Immature natural killer cell (primary cell): Measurements from ENCODE around the gene APH1B. TPM values are rescaled to one million over a fixed set of nuclear protein-coding genes. Genes with fewer than 3 reads are reported as not detected.

Experiments used
- DNase-seq, 3 donors: peaks; one replicate each; pipeline ENCODE4 v3.0.0; 2022; ENCODE audit warnings: mixed read lengths in 1 of 3
- H3K27ac Mint-ChIP-seq, 6 donors: one replicate each; pipeline ENCODE4 v1.8.0; 2020; ENCODE audit warnings: mixed read lengths in 6 of 6, mild to moderate bottlenecking in 5 of 6, inconsistent platforms in 4 of 6, moderate library complexity in 3 of 6
- H3K27me3 Mint-ChIP-seq, 3 donors: one replicate each; pipeline ENCODE4 v1.8.0; 2020 to 2021; ENCODE audit warnings: low read depth in 3 of 3, mild to moderate bottlenecking in 3 of 3, mixed read lengths in 3 of 3, moderate library complexity in 3 of 3, inconsistent platforms in 1 of 3
- H3K36me3 Mint-ChIP-seq, 3 donors: one replicate each; pipeline ENCODE4 v1.8.0; 2020; ENCODE audit warnings: mixed read lengths in 3 of 3, inconsistent platforms in 2 of 3, mild to moderate bottlenecking in 2 of 3
- H3K4me1 Mint-ChIP-seq, 2 donors: one replicate each; pipeline ENCODE4 v1.8.0; 2020; ENCODE audit warnings: inconsistent platforms in 2 of 2, mild to moderate bottlenecking in 2 of 2, mixed read lengths in 2 of 2, moderate library complexity in 1 of 2
- H3K4me3 Mint-ChIP-seq, 5 donors: one replicate each; pipeline ENCODE4 v1.8.0; 2020; ENCODE audit warnings: mild to moderate bottlenecking in 5 of 5, mixed read lengths in 5 of 5, inconsistent platforms in 3 of 5, moderate library complexity in 3 of 5
- H3K9me3 Mint-ChIP-seq, 6 donors: one replicate each; pipeline ENCODE4 v1.8.0; 2020; ENCODE audit warnings: mild to moderate bottlenecking in 6 of 6, mixed read lengths in 6 of 6, inconsistent platforms in 4 of 6, moderate library complexity in 3 of 6
- polyA plus RNA-seq, 3 donors: library from polyadenylated mRNA; unstranded; fragments of 300-500 nt; fragmentation: Illumina TruSeq; gene quantifications; one replicate each; pipeline ENCODE4 v1.2.3, GENCODE V29; 2021

APH1B gene
- polyA plus RNA-seq, 3 donors from 2014 or later: 4.8 to 7.8 (median 5.7) TPM

DNA sequence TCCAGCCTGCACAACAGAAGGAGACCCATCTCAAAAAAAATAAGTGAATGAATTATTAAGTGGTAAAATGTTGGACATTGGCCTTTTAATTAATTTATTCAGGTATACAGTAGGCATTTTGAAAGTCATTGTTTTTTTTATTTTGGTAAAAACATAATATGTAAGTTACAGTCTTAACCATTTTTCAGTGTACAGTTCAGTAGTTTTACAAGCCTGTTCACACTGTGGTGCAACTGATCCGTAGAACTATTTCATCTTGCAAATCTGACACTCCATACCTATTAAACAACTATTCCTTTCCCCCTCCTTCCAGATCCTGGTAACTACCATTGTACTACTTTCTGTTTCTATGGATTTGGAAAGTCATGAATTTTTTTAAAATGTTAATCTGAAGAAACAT lies 36.1 kb upstream of the APH1B start:
- no peaks in the 10 kb centered on the region for H3K9me3 Mint-ChIP-seq
- peaks cover 4 to 6% (median 4%) of the 10 kb centered on the region in 3 donors for H3K36me3 Mint-ChIP-seq
- peaks cover 83 to 97% of the 10 kb centered on the region in 2 donors for H3K4me1 Mint-ChIP-seq
- no peak overlapping the region for H3K4me3 Mint-ChIP-seq
- peaks cover 2 to 3% (median 3%) of the 10 kb centered on the region in 3 donors for H3K27me3 Mint-ChIP-seq
- H3K27ac Mint-ChIP-seq: peak overlapping the region in 4 of 6 donors; percentile 13 to 56 (median 50)
- DNase-seq: no peak

DNA sequence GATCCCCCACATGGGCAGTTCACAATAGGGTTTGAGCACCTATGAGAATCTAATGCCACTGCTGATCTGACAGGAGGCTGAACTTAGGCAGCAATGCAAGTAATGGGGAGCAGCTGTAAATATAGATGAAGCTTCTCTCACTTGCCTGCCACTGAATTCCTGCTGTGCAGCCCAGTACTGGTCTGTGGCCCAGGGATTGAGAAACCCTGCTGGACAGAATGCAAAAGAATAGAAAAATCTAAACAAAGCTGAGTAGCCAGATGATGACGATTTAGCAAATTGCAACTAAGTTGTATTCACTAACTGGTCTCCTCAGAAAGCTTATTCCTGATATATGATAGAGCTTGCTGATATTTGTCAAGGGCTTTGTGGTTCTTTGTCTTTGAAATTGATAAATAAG lies 34.3 kb upstream of the APH1B start:
- Mint-ChIP-seq H3K27ac (peak overlapping the region; percentile 3 to 90 (median 31)), H3K36me3 (peaks cover 9 to 13% (median 12%) of the 10 kb centered on the region in 3 donors), H3K4me3 (no peak overlapping the region), H3K27me3 (peaks cover 0 to 6% (median 2%) of the 10 kb centered on the region in 3 donors), H3K4me1 (peaks cover 83 to 97% of the 10 kb centered on the region in 2 donors), H3K9me3 (no peaks in the 10 kb centered on the region)
- DNase-seq: no peak

DNA sequence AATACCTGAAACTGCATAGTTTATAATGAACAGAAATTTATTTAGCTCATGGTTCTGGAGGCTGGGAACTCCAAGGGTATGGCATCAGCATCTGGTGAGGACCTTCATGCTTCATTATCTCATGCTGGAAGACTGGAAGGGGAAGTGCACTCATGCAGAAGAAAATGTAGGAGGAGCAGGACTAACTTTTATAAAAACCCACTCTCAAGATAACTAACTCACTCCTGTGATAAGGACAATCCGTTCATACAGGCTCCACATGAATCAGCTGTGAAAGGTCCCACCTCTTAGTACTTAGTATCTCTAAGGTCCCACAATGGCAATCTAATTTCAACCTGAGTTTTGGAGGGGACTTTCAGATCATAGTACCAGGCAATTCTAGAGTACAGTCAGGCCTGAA lies 33.6 kb upstream of the APH1B start:
- Mint-ChIP-seq H3K27me3 (peaks cover 0 to 6% (median 6%) of the 10 kb centered on the region in 3 donors), H3K36me3 (peaks cover 10 to 16% (median 13%) of the 10 kb centered on the region in 3 donors)

DNA sequence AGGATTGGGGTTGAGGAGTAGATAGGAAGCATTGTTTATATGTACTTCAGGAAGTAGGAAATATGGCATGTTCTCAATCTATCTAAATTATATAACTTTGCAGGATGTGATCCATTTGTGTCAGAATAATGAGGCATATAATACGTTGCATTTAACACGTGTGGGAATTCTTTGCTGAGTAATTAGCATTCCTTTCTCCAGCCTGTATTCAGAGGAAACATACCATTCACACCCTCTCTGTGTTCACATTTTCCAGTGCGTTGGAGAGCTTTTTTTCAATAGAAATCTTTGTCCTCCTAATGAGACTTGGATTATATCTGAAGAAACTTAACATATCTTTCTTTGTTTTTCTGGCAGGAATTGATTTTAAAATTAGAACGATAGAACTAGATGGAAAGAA lies 33.0 kb upstream of the APH1B start:
- Mint-ChIP-seq H3K27ac (peak overlapping the region; percentile 71 to 91 (median 84)), H3K9me3 (no peaks in the 10 kb centered on the region), H3K4me3 (peak overlapping the region in 1 of 5 donors; percentile 3), H3K36me3 (peaks cover 13 to 17% (median 14%) of the 10 kb centered on the region in 3 donors), H3K4me1 (peaks cover 80 to 97% of the 10 kb centered on the region in 2 donors), H3K27me3 (peaks cover 0 to 7% (median 6%) of the 10 kb centered on the region in 3 donors)
- DNase-seq: no peak

More for the DNA sequence above, 33.6 kb upstream of the APH1B start:
- DNase-seq: no peak
- peaks cover 82 to 97% of the 10 kb centered on the region in 2 donors for H3K4me1 Mint-ChIP-seq
- peak overlapping the region; percentile 74 to 90 (median 84) for H3K27ac Mint-ChIP-seq
- no peaks in the 10 kb centered on the region for H3K9me3 Mint-ChIP-seq
- H3K4me3 Mint-ChIP-seq: no peak overlapping the region

DNA sequence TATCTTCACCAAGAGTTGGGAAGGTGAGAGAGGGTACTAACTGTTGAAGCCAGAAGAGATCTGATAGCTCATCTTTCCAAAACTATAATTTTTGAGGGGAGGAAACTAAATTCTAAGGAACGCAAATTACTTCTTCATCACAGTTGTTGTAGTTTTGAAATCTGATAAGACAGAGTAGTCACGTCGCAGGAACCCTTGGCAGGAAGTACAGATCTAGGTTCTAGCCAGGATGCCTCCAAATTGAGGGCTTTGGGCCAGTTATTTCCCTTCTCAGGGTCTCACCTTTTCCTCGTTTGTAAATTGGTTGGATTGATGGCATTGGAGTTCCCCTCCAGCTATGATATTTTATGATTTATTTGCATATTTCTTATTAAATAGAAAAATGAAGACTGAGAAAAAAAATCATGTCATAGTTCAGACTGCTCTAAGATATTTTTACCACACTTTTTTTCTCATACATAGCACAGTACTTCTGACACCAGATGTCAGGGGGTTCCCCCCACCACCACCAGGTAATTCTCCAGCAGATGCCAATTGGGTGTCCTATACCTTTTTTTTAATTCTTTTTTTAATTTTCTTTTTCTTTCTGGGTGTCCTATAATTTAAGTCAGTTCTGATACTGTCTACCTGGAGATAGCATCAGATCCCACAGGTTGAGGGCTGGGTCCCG lies 32.3 kb upstream of the APH1B start:
- peak in 1 of 3 donors; percentile 24 for DNase-seq
- H3K36me3 Mint-ChIP-seq: peaks cover 15 to 21% (median 17%) of the 10 kb centered on the region in 3 donors
- H3K27me3 Mint-ChIP-seq: peaks cover 0 to 7% (median 6%) of the 10 kb centered on the region in 3 donors
- peaks cover 75 to 95% of the 10 kb centered on the region in 2 donors for H3K4me1 Mint-ChIP-seq
- H3K4me3 Mint-ChIP-seq: no peak overlapping the region
- no peaks in the 10 kb centered on the region for H3K9me3 Mint-ChIP-seq
- H3K27ac Mint-ChIP-seq: peak overlapping the region; percentile 71 to 91 (median 84)

DNA sequence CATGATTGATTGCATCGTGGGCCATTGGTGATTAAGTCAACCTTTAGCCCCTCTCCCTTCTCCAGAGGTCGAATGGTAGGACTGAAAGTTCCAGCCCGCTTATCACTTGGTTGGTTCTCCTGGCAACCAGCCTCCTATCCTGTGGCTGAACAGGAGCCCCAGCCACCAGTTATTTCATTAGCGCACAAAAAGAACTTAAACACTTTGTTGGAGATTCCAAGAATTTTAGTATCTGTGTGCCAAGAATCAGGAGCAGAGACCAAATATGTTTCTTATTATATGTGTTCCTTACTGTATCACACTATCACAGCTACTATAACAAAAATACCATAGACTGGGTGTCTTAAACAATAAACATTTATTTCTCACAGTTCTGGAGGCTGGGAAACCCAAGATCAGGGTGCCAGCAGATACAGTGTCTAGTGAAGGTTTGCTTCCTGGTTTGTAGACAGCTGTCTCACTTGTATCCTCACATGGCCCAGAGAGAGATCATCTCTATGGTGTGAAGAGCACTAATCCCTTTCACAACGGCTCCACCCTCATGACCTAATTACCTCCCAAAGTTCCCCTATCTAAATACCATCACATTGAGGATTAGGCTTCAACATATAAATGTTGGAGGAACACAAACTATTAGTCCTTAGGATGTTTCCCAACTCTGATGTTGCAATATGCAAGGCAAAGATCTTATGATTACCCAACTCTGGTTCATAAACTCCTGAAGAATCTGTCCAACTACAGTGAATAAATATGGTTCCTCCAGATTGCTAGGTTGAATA lies 30.5 kb upstream of the APH1B start:
- Mint-ChIP-seq H3K9me3 (no peaks in the 10 kb centered on the region), H3K27me3 (peaks cover 0 to 7% (median 4%) of the 10 kb centered on the region in 3 donors), H3K4me3 (peak overlapping the region in 4 of 5 donors; percentile 14 to 66 (median 38)), H3K36me3 (peaks cover 19 to 29% (median 24%) of the 10 kb centered on the region in 3 donors), H3K4me1 (peaks cover 76 to 95% of the 10 kb centered on the region in 2 donors), H3K27ac (peak overlapping the region; percentile 78 to 92 (median 83))
- DNase-seq: peak in 2 of 3 donors; percentile 22 to 25

DNA sequence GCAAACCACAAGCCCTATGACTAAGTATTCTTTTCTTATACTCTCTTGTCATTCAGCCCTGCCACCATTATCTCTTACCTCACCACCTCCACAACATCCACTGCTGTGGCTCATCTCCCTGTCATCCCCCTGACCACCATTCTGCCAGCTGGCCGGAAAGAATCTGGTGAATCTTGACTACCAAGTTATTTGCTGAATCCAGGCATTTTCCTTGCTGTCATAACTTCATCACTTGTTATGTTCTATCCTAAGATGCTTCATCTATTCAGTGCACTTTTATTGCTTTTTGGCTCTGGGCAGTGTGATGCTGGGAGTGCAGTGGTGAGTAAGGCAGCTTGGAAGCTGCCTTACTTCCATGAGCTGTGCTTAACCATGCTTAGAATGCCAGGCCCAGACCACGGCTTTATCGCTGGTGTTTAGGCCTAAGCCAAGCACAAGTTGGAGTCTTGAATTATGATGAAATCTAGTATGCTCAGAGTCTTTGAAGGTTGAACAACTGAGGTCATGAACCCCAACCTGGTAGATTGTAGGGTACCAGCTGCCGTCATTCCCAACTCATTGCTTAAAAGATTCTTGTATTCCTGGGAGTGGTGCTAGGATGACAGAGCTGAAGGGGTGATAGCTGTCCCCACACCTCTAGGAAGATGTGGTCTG lies 27.0 kb upstream of the APH1B start:
- DNase-seq: no peak
- peak overlapping the region; percentile 60 to 77 (median 64) for H3K27ac Mint-ChIP-seq
- no peak overlapping the region for H3K4me3 Mint-ChIP-seq
- H3K27me3 Mint-ChIP-seq: peaks cover 0 to 11% (median 11%) of the 10 kb centered on the region in 3 donors
- H3K36me3 Mint-ChIP-seq: peaks cover 16 to 30% (median 20%) of the 10 kb centered on the region in 3 donors
- peaks cover 65 to 93% of the 10 kb centered on the region in 2 donors for H3K4me1 Mint-ChIP-seq
- no peaks in the 10 kb centered on the region for H3K9me3 Mint-ChIP-seq

DNA sequence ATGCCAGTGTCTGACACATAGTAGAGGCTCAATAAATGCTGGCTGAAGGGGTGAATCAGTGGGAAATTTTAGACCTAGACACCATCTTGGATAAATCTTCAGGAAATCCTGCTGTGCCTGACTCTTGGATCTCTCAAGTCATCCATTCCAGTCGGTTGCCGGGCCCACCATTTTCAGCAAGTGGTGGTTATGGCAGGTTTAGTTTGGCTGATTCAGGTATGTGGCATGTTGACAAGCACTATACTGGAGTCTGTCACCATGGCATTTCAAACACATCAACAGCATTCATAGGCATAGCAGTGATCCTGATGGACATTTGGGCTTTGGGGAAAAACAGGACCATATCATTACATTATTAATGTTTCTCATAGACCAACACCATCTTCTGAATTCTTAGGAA lies 25.7 kb upstream of the APH1B start:
- Mint-ChIP-seq H3K9me3 (no peaks in the 10 kb centered on the region), H3K4me3 (no peak overlapping the region), H3K27ac (peak overlapping the region; percentile 40 to 77 (median 63)), H3K4me1 (peaks cover 59 to 90% of the 10 kb centered on the region in 2 donors), H3K36me3 (peaks cover 11 to 34% (median 17%) of the 10 kb centered on the region in 3 donors), H3K27me3 (peaks cover 0 to 11% (median 10%) of the 10 kb centered on the region in 3 donors)
- no peak for DNase-seq

DNA sequence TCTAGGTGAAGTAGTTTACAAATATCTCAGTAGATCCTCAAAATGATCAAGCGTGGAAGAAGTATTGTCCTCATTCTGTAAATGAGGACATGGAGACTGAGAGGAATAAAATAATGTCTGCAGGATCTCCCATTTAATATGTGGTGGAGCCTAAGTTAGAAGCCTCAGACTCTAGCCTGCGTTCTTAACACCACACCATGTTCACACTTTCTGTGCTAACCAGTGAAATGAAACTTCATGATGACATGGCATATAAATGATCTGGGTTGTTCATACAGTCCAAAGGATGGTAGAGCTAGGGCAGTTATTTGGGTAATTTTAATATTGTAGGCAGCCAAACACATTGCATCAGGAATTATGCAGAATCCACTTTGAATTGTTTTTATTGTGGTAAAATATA lies 25.1 kb upstream of the APH1B start:
- Mint-ChIP-seq H3K4me1 (peaks cover 54 to 85% of the 10 kb centered on the region in 2 donors), H3K27me3 (peaks cover 0 to 11% (median 9%) of the 10 kb centered on the region in 3 donors), H3K4me3 (no peak overlapping the region), H3K27ac (peak overlapping the region; percentile 27 to 85 (median 74)), H3K36me3 (peaks cover 10 to 32% (median 12%) of the 10 kb centered on the region in 3 donors), H3K9me3 (no peaks in the 10 kb centered on the region)
- no peak for DNase-seq

DNA sequence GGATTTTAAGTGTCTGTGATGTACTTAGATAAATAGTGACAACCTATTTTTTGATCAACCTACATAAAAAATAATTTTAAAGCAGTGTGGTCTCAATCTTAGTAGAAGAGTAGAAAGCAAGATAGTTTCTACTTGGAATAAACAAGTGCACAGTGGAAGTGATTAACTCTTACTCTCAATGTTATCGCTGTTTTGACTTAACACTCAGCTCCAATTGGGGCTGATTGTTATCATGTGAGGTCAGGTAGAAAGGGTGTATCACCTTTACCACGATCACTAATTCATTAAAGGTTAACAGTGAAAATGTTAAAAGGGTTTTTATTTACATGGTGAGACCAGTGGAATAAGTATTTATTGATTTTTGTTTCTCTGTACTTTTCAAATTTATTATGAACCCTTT lies 22.4 kb upstream of the APH1B start:
- H3K4me1 Mint-ChIP-seq: peaks cover 38 to 60% of the 10 kb centered on the region in 2 donors
- no peak overlapping the region for H3K4me3 Mint-ChIP-seq
- no peaks in the 10 kb centered on the region for H3K9me3 Mint-ChIP-seq
- H3K27ac Mint-ChIP-seq: peak overlapping the region in 4 of 6 donors; percentile 1 to 81 (median 50)
- no peak for DNase-seq
- H3K36me3 Mint-ChIP-seq: peaks cover 4 to 34% (median 6%) of the 10 kb centered on the region in 3 donors
- peaks cover 0 to 9% (median 6%) of the 10 kb centered on the region in 3 donors for H3K27me3 Mint-ChIP-seq

DNA sequence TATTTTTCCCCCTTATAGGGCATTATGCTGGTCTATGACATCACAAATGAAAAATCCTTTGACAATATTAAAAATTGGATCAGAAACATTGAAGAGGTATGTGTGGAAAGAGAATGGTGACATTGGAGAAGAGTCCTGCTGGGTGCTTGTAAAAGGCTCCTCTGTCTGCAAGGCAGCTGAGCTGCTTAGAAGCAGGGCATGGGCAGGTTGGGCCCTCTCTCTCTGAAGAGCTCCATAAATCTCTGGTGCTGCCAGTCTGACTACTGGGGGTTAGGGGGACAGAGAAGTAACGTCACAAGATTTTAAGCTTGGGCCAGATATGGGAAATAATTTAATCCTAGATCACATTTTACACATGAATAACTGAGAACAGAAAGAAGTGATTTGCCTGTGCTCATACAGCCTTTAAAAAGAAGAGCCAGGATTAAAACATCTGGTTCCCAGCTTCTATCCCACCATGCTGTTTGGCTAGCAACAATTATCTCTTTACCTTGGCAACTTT lies 21.9 kb upstream of the APH1B start:
- Mint-ChIP-seq H3K4me1 (peaks cover 37 to 55% of the 10 kb centered on the region in 2 donors), H3K27ac (peak overlapping the region in 5 of 6 donors; percentile 1 to 86 (median 70)), H3K36me3 (peaks cover 3 to 32% (median 4%) of the 10 kb centered on the region in 3 donors), H3K27me3 (peaks cover 0 to 9% (median 6%) of the 10 kb centered on the region in 3 donors), H3K4me3 (no peak overlapping the region), H3K9me3 (no peaks in the 10 kb centered on the region)
- DNase-seq: no peak

DNA sequence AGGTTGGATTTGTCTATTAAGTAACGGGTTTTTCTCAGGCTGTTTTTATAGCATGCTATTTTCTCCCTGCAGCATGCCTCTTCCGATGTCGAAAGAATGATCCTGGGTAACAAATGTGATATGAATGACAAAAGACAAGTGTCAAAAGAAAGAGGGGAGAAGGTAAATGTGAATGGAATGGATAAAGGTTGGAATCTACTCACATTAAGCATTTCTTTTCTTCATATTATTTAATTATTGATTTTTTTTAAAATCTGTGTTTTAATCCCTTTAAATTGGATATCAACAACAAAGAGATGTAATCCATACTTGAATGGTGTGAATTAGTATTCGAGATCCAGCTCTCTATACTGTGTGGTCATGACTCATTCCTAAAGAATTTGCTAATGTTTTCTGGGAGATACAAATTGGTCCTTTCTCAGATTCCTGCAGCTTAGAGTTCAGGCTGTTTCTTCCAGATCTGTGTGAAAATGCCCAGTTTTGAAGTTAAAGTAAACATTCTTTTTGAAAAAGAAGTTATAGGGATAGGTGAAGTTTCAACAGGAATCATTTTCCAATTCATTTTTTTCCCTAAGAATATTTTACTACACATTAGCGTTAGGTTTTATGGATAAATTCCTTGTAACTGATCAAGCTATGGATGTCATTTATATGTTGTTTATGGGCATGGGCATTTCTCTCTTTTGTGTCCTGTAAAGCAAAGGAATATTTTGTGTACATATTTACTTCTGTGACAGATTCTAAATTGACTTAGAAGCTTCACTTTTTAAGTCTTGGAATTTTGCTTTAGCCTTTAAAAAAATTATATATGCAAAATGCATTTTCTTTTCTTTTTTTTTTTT lies 20.8 kb upstream of the APH1B start:
- no peak for DNase-seq
- Mint-ChIP-seq H3K27ac (peak overlapping the region in 4 of 6 donors; percentile 6 to 86 (median 28)), H3K4me3 (no peak overlapping the region), H3K27me3 (peaks cover 0 to 9% (median 6%) of the 10 kb centered on the region in 3 donors), H3K4me1 (peaks cover 26 to 45% of the 10 kb centered on the region in 2 donors), H3K36me3 (peaks cover 7 to 32% (median 11%) of the 10 kb centered on the region in 3 donors), H3K9me3 (no peaks in the 10 kb centered on the region)
